Upper lobe of left lung (tissue), 4 donors: ENCODE measurements around the gene ITGB3.

ENCODE experiments used
- EP300 ChIP-seq, 4 donors: sonication (generic); formaldehyde crosslinking; IDR thresholded peaks; one replicate each; pipeline ENCODE4 v1.5.1; 2017; ENCODE audit warnings: antibody characterized with exemption in 4 of 4, control low read depth in 2 of 4
- POLR2A ChIP-seq, 4 donors: fragments of 450-650 bp; IDR thresholded peaks; one replicate each; pipeline ENCODE4 v1.5.1; 2016 to 2017; ENCODE audit warnings: antibody characterized with exemption in 4 of 4, mild to moderate bottlenecking in 2 of 4
- POLR2AphosphoS5 ChIP-seq, 2 donors: sonication (generic); formaldehyde crosslinking; IDR thresholded peaks; one replicate each; pipeline ENCODE4 v1.5.1; 2017; ENCODE audit warnings: antibody characterized with exemption in 2 of 2
- TF ChIP-seq, protein P1 (sequence below), 6 experiments: fragments of 450-650 bp in 4 of 6; fragments of 200-600 bp in 2 of 6; sonication (generic) in 2 of 6; IDR thresholded peaks; one replicate each; pipeline ENCODE4 v1.5.1; 2016 to 2019; ENCODE audit warnings: antibody characterized with exemption in 6 of 6

DNA sequence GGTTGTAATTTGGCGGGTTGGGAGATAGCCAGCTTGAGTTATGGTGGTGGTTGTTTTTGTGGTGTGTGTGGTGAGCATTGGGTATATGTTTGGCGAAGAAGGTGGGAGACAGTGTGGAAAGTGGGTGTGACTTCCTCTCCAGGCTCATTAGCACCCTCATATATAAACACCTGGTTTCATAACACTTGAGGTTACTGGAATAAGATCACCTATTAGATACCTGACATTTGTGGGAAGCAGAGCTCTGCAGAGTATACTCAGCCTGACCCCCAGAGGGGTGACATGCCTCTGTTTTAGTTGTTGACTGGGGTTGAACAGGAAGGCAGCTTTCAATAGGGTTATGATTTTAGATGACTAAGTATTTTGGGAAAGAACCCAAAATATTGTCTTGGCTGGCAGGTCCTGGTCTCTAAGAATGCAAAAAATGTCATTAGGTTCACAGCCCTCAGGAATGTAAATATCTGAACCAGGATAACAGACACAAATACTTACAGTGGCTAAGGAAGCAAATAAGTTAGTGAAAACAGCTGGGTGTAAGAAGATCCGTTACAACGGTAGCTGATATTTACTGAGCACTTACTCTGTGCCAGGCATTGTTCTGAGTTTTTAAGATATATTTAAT lies 51.8 kb downstream of the ITGB3 start:
- TF ChIP-seq, protein P1, sequence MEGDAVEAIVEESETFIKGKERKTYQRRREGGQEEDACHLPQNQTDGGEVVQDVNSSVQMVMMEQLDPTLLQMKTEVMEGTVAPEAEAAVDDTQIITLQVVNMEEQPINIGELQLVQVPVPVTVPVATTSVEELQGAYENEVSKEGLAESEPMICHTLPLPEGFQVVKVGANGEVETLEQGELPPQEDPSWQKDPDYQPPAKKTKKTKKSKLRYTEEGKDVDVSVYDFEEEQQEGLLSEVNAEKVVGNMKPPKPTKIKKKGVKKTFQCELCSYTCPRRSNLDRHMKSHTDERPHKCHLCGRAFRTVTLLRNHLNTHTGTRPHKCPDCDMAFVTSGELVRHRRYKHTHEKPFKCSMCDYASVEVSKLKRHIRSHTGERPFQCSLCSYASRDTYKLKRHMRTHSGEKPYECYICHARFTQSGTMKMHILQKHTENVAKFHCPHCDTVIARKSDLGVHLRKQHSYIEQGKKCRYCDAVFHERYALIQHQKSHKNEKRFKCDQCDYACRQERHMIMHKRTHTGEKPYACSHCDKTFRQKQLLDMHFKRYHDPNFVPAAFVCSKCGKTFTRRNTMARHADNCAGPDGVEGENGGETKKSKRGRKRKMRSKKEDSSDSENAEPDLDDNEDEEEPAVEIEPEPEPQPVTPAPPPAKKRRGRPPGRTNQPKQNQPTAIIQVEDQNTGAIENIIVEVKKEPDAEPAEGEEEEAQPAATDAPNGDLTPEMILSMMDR (IDR thresholded peaks at IDR 0.05) = no peak
- TF ChIP-seq POLR2A (IDR thresholded peaks at IDR 0.05) (no peak), EP300 (IDR thresholded peaks at IDR 0.05) (no peak), POLR2AphosphoS5 (IDR thresholded peaks at IDR 0.05) (no peak)
